Iris pigment epithelial cell (primary cell): Measurements from ENCODE around the gene KCTD15.
"Not testable (repeated sequence)": the region's sequence is repeated elsewhere in the genome, so short reads cannot be mapped to it uniquely, and the experiment has no call there.

Experiments used
- DNase-seq: peaks from one replicate; pipeline ENCODE4 v3.0.0-alpha.2; 2011; ENCODE audit warnings: low read depth

KCTD15 gene

GRCh38 chr19:33814181-33815165, 17.8 kb downstream of the KCTD15 start:
- no peak for DNase-seq

GRCh38 chr19:33815380-33816340, 19.0 kb downstream of the KCTD15 start:
- peak; percentile 52 for DNase-seq

- no peak for DNase-seq
Observed at GRCh38 chr19:33818411-33818810, 21.7 kb downstream of the KCTD15 start.

- not testable (repeated sequence) for DNase-seq
Observed at GRCh38 chr19:33819078-33819477, 22.4 kb downstream of the KCTD15 start.

GRCh38 chr19:33819506-33819879, 22.8 kb downstream of the KCTD15 start:
- no peak for DNase-seq

GRCh38 chr19:33819880-33820781, 23.5 kb downstream of the KCTD15 start:
- DNase-seq = peak; percentile 53

GRCh38 chr19:33821871-33822270, 25.2 kb downstream of the KCTD15 start:
- DNase-seq = peak; percentile 13

GRCh38 chr19:33823341-33823740, 26.7 kb downstream of the KCTD15 start:
- no peak for DNase-seq

GRCh38 chr19:33825556-33825955, 28.9 kb downstream of the KCTD15 start:
- no peak for DNase-seq

- no peak for DNase-seq
Observed at GRCh38 chr19:33826521-33826920, 29.9 kb downstream of the KCTD15 start.

GRCh38 chr19:33828266-33829075, 31.8 kb downstream of the KCTD15 start:
- DNase-seq = no peak

- no peak for DNase-seq
Observed at GRCh38 chr19:33830264-33830663, 33.6 kb downstream of the KCTD15 start.

GRCh38 chr19:33831825-33832224, 35.2 kb downstream of the KCTD15 start:
- DNase-seq = no peak

GRCh38 chr19:33832633-33833032, 36.0 kb downstream of the KCTD15 start:
- no peak for DNase-seq

- no peak for DNase-seq
Observed at GRCh38 chr19:33840382-33840781, 43.7 kb downstream of the KCTD15 start.

- no peak for DNase-seq
Observed at GRCh38 chr19:33840783-33841182, 44.1 kb downstream of the KCTD15 start.

- no peak for DNase-seq
Observed at GRCh38 chr19:33841685-33842084, 45.0 kb downstream of the KCTD15 start.

GRCh38 chr19:33844478-33844877, 47.8 kb downstream of the KCTD15 start:
- DNase-seq = no peak

GRCh38 chr19:33845498-33845897, 48.8 kb downstream of the KCTD15 start:
- DNase-seq = no peak

GRCh38 chr19:33849551-33850147, 53.0 kb downstream of the KCTD15 start:
- DNase-seq = no peak
